Fibroblast of pulmonary artery (primary cell): ENCODE measurements around the gene SLC29A2.

Source experiments
- DNase-seq: peaks from one replicate; pipeline ENCODE4 v3.0.0-alpha.2; 2010; ENCODE audit warnings: low read depth
- H3K4me3 ChIP-seq: replicated peaks from 2 replicates; pipeline ENCODE4 v1.5.1; 2011; ENCODE audit warnings: low read depth, mild to moderate bottlenecking, control low read depth, low read length, moderate library complexity
- TF ChIP-seq, protein P1 (sequence below): IDR thresholded peaks from 2 replicates; pipeline ENCODE4 v1.5.1; 2011; ENCODE audit warnings: mild to moderate bottlenecking, control low read depth, low read length, inconsistent platforms; ENCODE audit errors: missing control alignments

SLC29A2 gene

DNA sequence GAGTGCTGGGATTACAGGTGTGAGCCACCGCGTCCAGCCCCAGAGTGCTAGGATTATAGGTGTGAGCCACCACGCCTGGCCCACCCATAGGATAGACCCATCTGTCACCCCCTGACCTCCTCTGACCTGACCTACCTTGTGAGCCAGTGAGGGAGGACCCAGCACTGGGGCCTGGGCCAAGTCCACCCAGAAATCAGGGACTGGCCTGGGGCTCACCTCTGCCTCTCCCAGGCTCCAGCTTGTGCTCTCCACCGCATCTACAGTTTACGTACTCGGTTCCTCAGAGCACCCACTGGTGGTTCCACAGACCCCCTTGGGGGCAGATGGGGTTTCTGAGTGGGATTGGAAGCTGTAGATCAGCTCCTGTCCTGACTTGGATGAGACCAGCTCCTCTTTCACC is 6.4 kb downstream of the SLC29A2 start:
- H3K4me3 ChIP-seq: no peak overlapping the region
- DNase-seq: no peak
- TF ChIP-seq, protein P1, sequence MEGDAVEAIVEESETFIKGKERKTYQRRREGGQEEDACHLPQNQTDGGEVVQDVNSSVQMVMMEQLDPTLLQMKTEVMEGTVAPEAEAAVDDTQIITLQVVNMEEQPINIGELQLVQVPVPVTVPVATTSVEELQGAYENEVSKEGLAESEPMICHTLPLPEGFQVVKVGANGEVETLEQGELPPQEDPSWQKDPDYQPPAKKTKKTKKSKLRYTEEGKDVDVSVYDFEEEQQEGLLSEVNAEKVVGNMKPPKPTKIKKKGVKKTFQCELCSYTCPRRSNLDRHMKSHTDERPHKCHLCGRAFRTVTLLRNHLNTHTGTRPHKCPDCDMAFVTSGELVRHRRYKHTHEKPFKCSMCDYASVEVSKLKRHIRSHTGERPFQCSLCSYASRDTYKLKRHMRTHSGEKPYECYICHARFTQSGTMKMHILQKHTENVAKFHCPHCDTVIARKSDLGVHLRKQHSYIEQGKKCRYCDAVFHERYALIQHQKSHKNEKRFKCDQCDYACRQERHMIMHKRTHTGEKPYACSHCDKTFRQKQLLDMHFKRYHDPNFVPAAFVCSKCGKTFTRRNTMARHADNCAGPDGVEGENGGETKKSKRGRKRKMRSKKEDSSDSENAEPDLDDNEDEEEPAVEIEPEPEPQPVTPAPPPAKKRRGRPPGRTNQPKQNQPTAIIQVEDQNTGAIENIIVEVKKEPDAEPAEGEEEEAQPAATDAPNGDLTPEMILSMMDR: no peak

- TF ChIP-seq, protein P1: peak; percentile 58
- H3K4me3 ChIP-seq: no peak overlapping the region
- DNase-seq: peak; percentile 23
Measured at GRCh38 chr11:66363805-66364535, 7.6 kb downstream of the SLC29A2 start.

- TF ChIP-seq, protein P1: no peak
- no peak overlapping the region for H3K4me3 ChIP-seq
- DNase-seq: no peak
Measured at GRCh38 chr11:66363187-66363601, 8.4 kb downstream of the SLC29A2 start.

DNA sequence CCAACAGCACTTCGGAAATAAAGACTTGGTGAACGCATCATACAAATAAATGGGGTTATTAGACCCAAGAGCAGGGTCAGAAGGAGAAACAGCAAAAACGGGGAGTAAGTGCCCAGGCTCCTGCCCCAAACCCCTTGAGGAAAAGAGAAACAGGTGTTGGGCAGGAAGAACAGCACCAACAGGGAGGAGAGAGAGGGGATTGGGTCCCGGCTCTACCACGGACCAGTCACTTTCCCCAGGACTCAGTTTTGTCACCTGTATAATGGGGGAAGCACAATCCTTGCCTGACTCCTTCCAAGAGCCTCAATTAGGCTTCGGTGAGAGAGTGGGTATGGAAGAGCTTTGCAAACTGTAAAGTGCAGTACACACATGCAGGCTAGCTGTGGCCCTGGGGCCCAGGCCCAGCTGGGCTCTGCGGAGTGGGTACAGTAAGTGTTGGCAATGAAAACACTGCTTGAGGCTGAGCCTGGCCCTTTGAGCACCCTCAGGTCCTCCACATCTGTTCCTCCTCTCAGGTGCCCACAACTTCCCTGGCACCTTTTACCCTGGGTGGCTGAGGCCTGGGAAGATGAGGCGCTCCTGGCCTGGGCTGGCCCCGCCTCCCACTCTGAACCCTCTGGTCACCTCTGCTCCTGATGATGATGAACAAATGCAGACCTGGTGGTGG is 8.9 kb downstream of the SLC29A2 start:
- TF ChIP-seq, protein P1: no peak
- no peak overlapping the region for H3K4me3 ChIP-seq
- DNase-seq: no peak

DNA sequence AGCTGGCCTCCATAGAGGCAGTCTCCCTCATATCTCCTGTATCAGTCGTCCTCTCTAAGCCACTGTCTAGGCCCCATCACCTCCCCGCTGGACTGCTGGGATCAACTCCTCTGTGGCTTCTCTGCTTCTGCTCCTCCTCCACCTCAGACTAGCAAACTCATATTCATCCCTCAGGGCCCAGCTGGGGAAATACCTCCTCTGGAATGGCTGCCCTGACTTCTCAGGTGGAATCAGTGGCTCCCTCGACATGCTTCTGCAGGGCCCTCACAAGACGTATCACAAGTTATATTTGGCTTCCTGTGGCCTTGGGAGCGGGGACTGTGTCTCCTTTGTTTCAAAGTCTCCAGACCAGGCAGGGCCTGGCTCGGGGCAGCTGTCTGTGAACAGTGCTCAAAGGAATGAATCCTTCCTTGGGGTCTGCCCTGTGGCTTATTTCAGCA is 10.0 kb downstream of the SLC29A2 start:
- TF ChIP-seq, protein P1: no peak
- no peak for DNase-seq
- H3K4me3 ChIP-seq: no peak overlapping the region

DNA sequence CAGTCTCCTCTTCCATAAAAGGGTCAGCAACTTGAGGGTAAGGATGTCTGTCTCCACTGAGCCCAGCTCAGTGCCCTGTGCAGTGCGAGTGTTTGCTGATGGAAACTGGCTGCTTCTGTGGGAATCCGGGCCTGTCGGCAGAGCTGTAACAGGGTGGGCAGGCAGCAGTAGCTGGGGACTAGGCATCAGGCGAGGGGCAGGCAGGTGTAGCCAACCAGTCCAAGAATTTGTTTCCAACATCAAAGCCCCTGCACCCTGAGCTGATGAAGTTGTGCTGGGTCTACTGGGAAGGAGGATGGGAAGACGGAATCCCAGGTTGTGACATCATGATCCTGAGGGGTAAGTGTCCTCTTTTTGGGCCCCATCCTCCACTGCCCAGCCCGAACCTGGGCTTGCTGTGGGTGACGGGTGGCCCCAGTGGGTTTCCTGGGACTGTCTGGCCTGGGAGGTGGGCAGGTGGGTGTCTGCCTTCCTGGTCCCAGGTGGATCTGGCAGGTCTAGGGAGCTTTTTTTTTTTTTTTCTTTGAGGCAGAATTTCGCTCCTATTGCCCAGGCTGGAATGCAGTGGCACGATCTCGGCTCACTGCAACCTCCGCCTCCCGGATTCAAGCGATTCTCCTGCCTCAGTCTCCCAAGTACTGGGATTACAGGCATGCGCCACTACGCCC is 11.0 kb downstream of the SLC29A2 start:
- H3K4me3 ChIP-seq: no peak overlapping the region
- TF ChIP-seq, protein P1: no peak
- DNase-seq: no peak
